ENCODE measurements around the gene METTL16. TPM values are rescaled to one million over a fixed set of nuclear protein-coding genes. Genes with fewer than 3 reads are reported as not detected.

The METTL16 gene
- total RNA-seq, 1 experiment from 2014 or later: 37.6 TPM

DNA sequence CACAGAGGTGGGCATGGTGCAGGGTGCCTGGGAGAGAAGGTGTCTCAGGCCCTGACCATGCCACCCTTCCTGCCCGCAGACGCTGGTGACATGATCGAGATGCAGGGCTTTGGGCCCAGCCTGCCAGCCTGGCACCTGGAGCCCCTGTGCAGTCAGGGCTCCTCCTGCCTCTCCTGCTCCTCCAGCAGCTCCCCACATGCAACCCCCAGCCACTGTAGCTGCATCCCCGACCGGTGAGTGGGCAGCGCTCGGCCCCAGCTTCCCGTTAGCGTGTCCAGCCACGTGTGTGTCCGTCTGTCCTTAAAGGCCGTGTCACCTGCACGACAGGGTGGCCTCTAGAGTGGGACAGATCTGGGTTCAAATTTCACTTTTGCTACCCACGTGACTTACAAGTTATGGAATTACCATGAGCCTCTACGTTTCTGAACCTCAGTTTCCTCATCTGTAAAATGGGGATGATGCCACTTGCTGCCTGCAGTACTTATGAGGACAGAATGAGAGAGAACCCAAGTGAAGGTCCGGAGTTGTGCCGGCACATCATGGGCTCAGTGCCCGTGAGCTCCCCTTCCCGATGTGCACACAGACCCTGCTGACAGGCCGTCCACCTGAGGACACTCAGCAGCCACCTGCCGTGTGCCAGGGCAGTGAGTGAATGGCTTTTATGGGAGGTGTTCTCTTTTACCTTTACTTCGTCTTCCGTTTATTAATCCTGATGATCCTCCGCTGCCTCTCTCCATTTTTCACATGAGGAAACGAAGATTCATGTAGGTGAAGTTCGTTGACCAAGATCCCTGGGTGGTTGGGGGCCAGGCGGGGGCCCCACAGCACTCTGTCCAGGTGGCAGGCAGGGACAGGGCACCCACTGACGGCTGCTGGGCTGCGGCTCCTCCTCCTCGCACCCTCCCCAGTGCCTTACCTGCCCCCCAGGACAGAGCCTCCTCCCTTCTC is 140.2 kb downstream of the METTL16 start:
- POLR2A ChIA-PET: no interaction called here
- ATAC-seq: no peak
- H3K4me2 ChIP-seq (ENCODE audit: low read length): no peak overlapping the region
- H3K9me2 ChIP-seq (ENCODE audit: insufficient read depth): no peaks in the 10 kb centered on the region
- TF ChIP-seq POLR2AphosphoS5 (IDR thresholded peaks at IDR 0.05; ENCODE audit: low read depth, low read length) (no peak), RAD21 (IDR thresholded peaks at IDR 0.05; ENCODE audit: low read depth) (no peak), POLR2A (IDR thresholded peaks at IDR 0.05; ENCODE audit: borderline replicate concordance, extremely low read depth, insufficient read depth, insufficient read length) (no peak), FOSL1 (IDR thresholded peaks at IDR 0.05; ENCODE audit: low read depth) (no peak), CEBPB (IDR thresholded peaks at IDR 0.05; ENCODE audit: low read depth) (no peak), SP1 (IDR thresholded peaks at IDR 0.05; ENCODE audit: low read depth) (no peak), ZFX (IDR thresholded peaks at IDR 0.05) (no peak), CTCF (IDR thresholded peaks at IDR 0.05 in 2 of 3, conservative IDR thresholded peaks at IDR 0.05 in 1 of 3; ENCODE audit: borderline replicate concordance in 1 of 3, insufficient read depth in 1 of 3, low read depth in 2 of 3, low read length in 2 of 3) (no peak), SRF (IDR thresholded peaks at IDR 0.05; ENCODE audit: low read depth) (no peak)
- TF ChIP-seq, protein P1, sequence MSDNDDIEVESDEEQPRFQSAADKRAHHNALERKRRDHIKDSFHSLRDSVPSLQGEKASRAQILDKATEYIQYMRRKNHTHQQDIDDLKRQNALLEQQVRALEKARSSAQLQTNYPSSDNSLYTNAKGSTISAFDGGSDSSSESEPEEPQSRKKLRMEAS (IDR thresholded peaks at IDR 0.05): no peak
- no TSS peak for BruUV-seq (replicated peaks)
- H3K27me3 ChIP-seq (ENCODE audit: insufficient read depth, low read length): no peaks in the 10 kb centered on the region
- no peak for DNase-seq (ENCODE audit: low read depth, low spot score)
- no peak overlapping the region for H2AFZ ChIP-seq (ENCODE audit: low read depth, low read length, poor library complexity, severe bottlenecking)
- H3K4me1 ChIP-seq (ENCODE audit: control insufficient read depth in 1 of 2, insufficient read depth in 2 of 2, low read length in 2 of 2): no peaks in the 10 kb centered on the region
- H3K4me3 ChIP-seq (replicated peaks in 1 of 2; ENCODE audit: low read depth in 1 of 2, low read length in 2 of 2): no peak overlapping the region
- RAD21 ChIA-PET (ENCODE audit: low non-redundant PET in 1 of 2, low total read pairs in 2 of 2, uncharacterized antibody in 2 of 2, unreplicated experiment in 2 of 2): no interaction called here
- peaks cover 0 to 2% of the 10 kb centered on the region in 2 experiments; a peak in 2 of 4 replicates for H3K36me3 ChIP-seq (ENCODE audit: control insufficient read depth in 1 of 2, insufficient read depth in 2 of 2, low read length in 2 of 2)
- no peaks in the 10 kb centered on the region for H3K9me3 ChIP-seq (ENCODE audit: control insufficient read depth in 1 of 2, insufficient read depth in 1 of 2, low read depth in 1 of 2, low read length in 2 of 2)
- H3K79me2 ChIP-seq (ENCODE audit: insufficient read depth, low read length): no peaks in the 10 kb centered on the region
- intact Hi-C loops (cut with micrococcal nuclease): no loop called here
- CTCF ChIA-PET: interaction anchor here (3.6 kb wide), 1 partner anchor 44 kb away, joined by 12 read pairs; no protein-coding TSS in a partner anchor
- no peak overlapping the region for H3K27ac ChIP-seq (ENCODE audit: low read depth, low read length)
- no peaks in the 10 kb centered on the region for H4K20me1 ChIP-seq (ENCODE audit: insufficient read depth)
- H3K9ac ChIP-seq (ENCODE audit: low read length): no peak overlapping the region

Data from HCT116 (cell line).